Adrenal gland (tissue), 12 donors: ENCODE measurements around the gene TPST1. TPM values are rescaled to one million over a fixed set of nuclear protein-coding genes. Genes with fewer than 3 reads are reported as not detected.
"Not testable (repeated sequence)": the region's sequence is repeated elsewhere in the genome, so short reads cannot be mapped to it uniquely, and the experiment has no call there.

Source experiments
- DNase-seq, 7 donors: peaks; one replicate each; pipeline ENCODE4 v3.0.0-alpha.2; 2019 to 2020
- H3K27ac ChIP-seq, 5 donors: fragments of 200-600 bp; sonication (generic) in 4 of 5; 1 replicate in 3 of 5; 2 replicates in 2 of 5; pipeline versions ENCODE4 v1.5.1 to v1.8.0; 2016 to 2020; ENCODE audit warnings: mild to moderate bottlenecking in 1 of 5
- H3K27me3 ChIP-seq: fragments of 200-600 bp; 2 replicates; pipeline ENCODE4 v1.8.0; 2021
- H3K36me3 ChIP-seq, 2 donors: fragments of 200-600 bp; replicated peaks in 1 of 2; 1 replicate in 1 of 2; 2 replicates in 1 of 2; pipeline versions ENCODE4 v1.5.1 to v1.8.0; 2018 to 2022
- H3K4me1 ChIP-seq, 2 donors: fragments of 200-600 bp; replicated peaks in 1 of 2; 1 replicate in 1 of 2; 2 replicates in 1 of 2; pipeline versions ENCODE4 v1.5.1 to v1.8.0; 2018 to 2021
- H3K4me3 ChIP-seq, 4 donors: fragments of 200-600 bp; sonication (generic) in 3 of 4; one replicate each; pipeline ENCODE4 v1.5.1; 2016 to 2018
- H3K9me3 ChIP-seq, 3 donors: fragments of 200-600 bp; sonication (generic) in 1 of 3; replicated peaks in 1 of 3; 1 replicate in 2 of 3; 2 replicates in 1 of 3; pipeline versions ENCODE4 v1.5.1 to v1.8.0; 2016 to 2021
- CTCF ChIP-seq, 6 experiments: fragments of 450-650 bp in 4 of 6; fragments of 200-600 bp in 2 of 6; sonication (generic) in 1 of 6; IDR thresholded peaks; 1 replicate in 5 of 6; 2 replicates in 1 of 6; pipeline versions ENCODE4 v1.5.1 to v1.8.0; 2016 to 2021; ENCODE audit warnings: antibody characterized with exemption in 6 of 6, mild to moderate bottlenecking in 2 of 6, moderate library complexity in 1 of 6
- POLR2A ChIP-seq, 2 donors: fragments of 450-650 bp; IDR thresholded peaks; one replicate each; pipeline ENCODE4 v1.6.1; 2017; ENCODE audit warnings: antibody characterized with exemption in 2 of 2, mild to moderate bottlenecking in 2 of 2, moderate library complexity in 1 of 2
- WGBS, 4 donors: extraction: QIAGEN DNeasy Blood & Tissue Kit in 2 of 4; methylation state at CpG; one replicate each; pipeline versions ENCODE4 v1.1.5 to v1.1.7; 2013 to 2017; 5-methylcytosine and 5-hydroxymethylcytosine counted together
- intact Hi-C, 2 donors: fragments of 100-400 bp; cut with DNase I; formaldehyde crosslinking; loops; one replicate each; pipeline versions ENCODE4 v1.14.1 to v1.15.0; 2022 to 2023
- polyA plus RNA-seq, 3 donors: library from polyadenylated mRNA; stranded (reverse); fragments of 200-250 nt in 2 of 3; fragments of 350-450 nt in 1 of 3; fragmentation: Illumina TruSeq in 1 of 3; extraction: RNeasy Lipid Tissue Mini Kit (QIAGEN cat#74804) in 1 of 3; gene quantifications; one replicate each; pipeline ENCODE4 v1.2.3, GENCODE V29; 2013 to 2014
- total RNA-seq, 9 donors: library from RNA; depleted of rRNA in 4 of 9; stranded (reverse); fragments of >200 nt in 4 of 9; fragments of 120-200 nt in 1 of 9; fragmentation: NEBNext Ultra II Directional in 1 of 9; extraction: Animal tissue kit (Norgen Biotek cat#: 25700) in 1 of 9; gene quantifications; one replicate each; pipeline versions ENCODE4 v1.1.0 to v1.2.4, GENCODE V29; 2013 to 2023
- donor health status: healthy with polysubstance abuse.
- donor health status: Bipolar disorder and iron deficiency.
- donor health status: DM: yes; HTN: yes; CAD: no.
- donor health status: DM: no; HTN: no; CAD: no.
- donor health status: DM: no; HTN: no; CAD: no.
- donor health status: DM: yes; HTN: yes; CAD: no.

Gene TPST1
- total and polyA plus RNA-seq, 12 donors, result 6.8 to 70.2 (median 27.2) TPM

- not testable (repeated sequence) for DNase-seq, H3K27ac ChIP-seq
- 66 to 81% (median 77%) methylated on average over 3 of the region's 3 CpGs for WGBS, 4 donors
These were observed 190.0 kb downstream of the TPST1 start for GRCh38 chr7:66395128-66395571.

GRCh38 chr7:66396052-66396451 lies 190.9 kb downstream of the TPST1 start:
- H3K36me3 ChIP-seq, H3K4me3 ChIP-seq, H3K9me3 ChIP-seq, H3K27ac ChIP-seq, H3K4me1 ChIP-seq, intact Hi-C loops, H3K27me3 ChIP-seq, DNase-seq: not testable (repeated sequence)
- WGBS, 4 donors, result 93 to 100% (median 98%) methylated on average over 3 of the region's 3 CpGs

More at GRCh38 chr7:66395128-66395571, 190.0 kb downstream of the TPST1 start:
- H3K4me3 ChIP-seq, H3K27me3 ChIP-seq, H3K9me3 ChIP-seq, H3K4me1 ChIP-seq, H3K36me3 ChIP-seq, intact Hi-C loops: not testable (repeated sequence)

- DNase-seq, H3K27ac ChIP-seq, intact Hi-C loops, H3K36me3 ChIP-seq, H3K27me3 ChIP-seq, H3K4me3 ChIP-seq, H3K9me3 ChIP-seq, H3K4me1 ChIP-seq: not testable (repeated sequence)
- WGBS, 4 donors, result 84 to 91% (median 88%) methylated on average over 5 of the region's 5 CpGs
These were observed 193.7 kb downstream of the TPST1 start for GRCh38 chr7:66398841-66399240.

GRCh38 chr7:66399566-66399965 lies 194.4 kb downstream of the TPST1 start:
- Histone ChIP-seq H3K4me1 (no peaks in the 10 kb centered on the region), H3K4me3 (no peak overlapping the region), H3K9me3 (no peaks in the 10 kb centered on the region), H3K36me3 (peaks cover 0 to 8% of the 10 kb centered on the region in 2 donors), H3K27ac (no peak overlapping the region), H3K27me3 (no peaks in the 10 kb centered on the region)
- DNase-seq, result no peak
- intact Hi-C loops, result no loop called here
- TF ChIP-seq CTCF (IDR thresholded peaks at IDR 0.05), result no peak
- no peak for TF ChIP-seq POLR2A (IDR thresholded peaks at IDR 0.05)

GRCh38 chr7:66400400-66400799 lies 195.3 kb downstream of the TPST1 start:
- H3K9me3 ChIP-seq, result no peaks in the 10 kb centered on the region
- H3K27me3 ChIP-seq, result no peaks in the 10 kb centered on the region
- 86 to 95% (median 89%) methylated on average over 3 of the region's 3 CpGs for WGBS, 4 donors
- H3K4me1 ChIP-seq, result no peaks in the 10 kb centered on the region
- H3K27ac ChIP-seq, result no peak overlapping the region
- no peak for TF ChIP-seq POLR2A (IDR thresholded peaks at IDR 0.05)
- no peak for TF ChIP-seq CTCF (IDR thresholded peaks at IDR 0.05)
- intact Hi-C loops, result no loop called here
- no peak overlapping the region for H3K4me3 ChIP-seq
- no peak for DNase-seq
- H3K36me3 ChIP-seq, result peaks cover 0 to 8% of the 10 kb centered on the region in 2 donors

GRCh38 chr7:66401126-66401525 lies 196.0 kb downstream of the TPST1 start:
- intact Hi-C loops, H3K36me3 ChIP-seq, H3K27me3 ChIP-seq, H3K9me3 ChIP-seq, H3K27ac ChIP-seq, H3K4me3 ChIP-seq, DNase-seq, H3K4me1 ChIP-seq: not testable (repeated sequence)
- WGBS, 4 donors, result 95 to 99% (median 97%) methylated on average over 4 of the region's 4 CpGs

GRCh38 chr7:66401932-66402331 lies 196.8 kb downstream of the TPST1 start:
- intact Hi-C loops, H3K27ac ChIP-seq, H3K27me3 ChIP-seq, DNase-seq, H3K36me3 ChIP-seq, H3K4me1 ChIP-seq, H3K9me3 ChIP-seq, H3K4me3 ChIP-seq: not testable (repeated sequence)
- WGBS, 4 donors, result 93 to 98% (median 95%) methylated on average over 3 of the region's 3 CpGs
